H9 (cell line): ENCODE data around the gene IGFBP7. TPM values are rescaled to one million over a fixed set of nuclear protein-coding genes. Genes with fewer than 3 reads are reported as not detected.

Experiments used
- DNase-seq: peaks from one replicate; pipeline ENCODE4 v3.0.0-alpha.2; 2017
- H2AFZ ChIP-seq: one replicate; pipeline ENCODE4 v1.6.1; 2013; ENCODE audit warnings: mild to moderate bottlenecking, low read length, control low read depth, moderate library complexity
- H2AK5ac ChIP-seq: 2 replicates; pipeline ENCODE4 v1.6.1; 2013; ENCODE audit warnings: low read length, control low read depth, mixed read lengths; ENCODE audit not compliant: insufficient read length
- H2BK120ac ChIP-seq: one replicate; pipeline ENCODE4 v1.6.1; 2013; ENCODE audit warnings: low read depth, mild to moderate bottlenecking, low read length, control low read depth, inconsistent platforms; ENCODE audit not compliant: poor library complexity, severe bottlenecking
- H2BK12ac ChIP-seq: 2 replicates; pipeline ENCODE4 v1.6.1; 2013; ENCODE audit warnings: low read length, control low read depth, mixed read lengths, low read depth; ENCODE audit not compliant: insufficient read length
- H2BK15ac ChIP-seq: 2 replicates; pipeline ENCODE4 v1.6.1; 2013; ENCODE audit warnings: low read depth, low read length, control low read depth
- H2BK20ac ChIP-seq: one replicate; pipeline ENCODE4 v1.6.1; 2013; ENCODE audit warnings: low read depth, mild to moderate bottlenecking, low read length, control low read depth, inconsistent platforms; ENCODE audit not compliant: poor library complexity, severe bottlenecking
- H2BK5ac ChIP-seq: 2 replicates; pipeline ENCODE4 v1.6.1; 2013; ENCODE audit warnings: low read length, control low read depth, mixed read lengths; ENCODE audit not compliant: insufficient read length
- H3K14ac ChIP-seq: 2 replicates; pipeline ENCODE4 v1.6.1; 2013; ENCODE audit warnings: low read length, control low read depth; ENCODE audit not compliant: insufficient read depth
- H3K18ac ChIP-seq: 2 replicates; pipeline ENCODE4 v1.6.1; 2013; ENCODE audit warnings: low read depth, mild to moderate bottlenecking, mixed read lengths, low read length, control low read depth; ENCODE audit not compliant: insufficient read length
- H3K23ac ChIP-seq: 2 replicates; pipeline ENCODE4 v1.6.1; 2013; ENCODE audit warnings: low read length, control low read depth, mixed read lengths, low read depth; ENCODE audit not compliant: insufficient read length
- H3K23me2 ChIP-seq: 2 replicates; pipeline ENCODE4 v1.6.1; 2013; ENCODE audit warnings: low read depth, mild to moderate bottlenecking, mixed read lengths, low read length, control low read depth; ENCODE audit not compliant: insufficient read length, poor library complexity, severe bottlenecking
- H3K27ac ChIP-seq: 2 replicates; pipeline ENCODE4 v1.5.1; 2013; ENCODE audit warnings: low read length, control low read depth, mixed read lengths, low read depth; ENCODE audit not compliant: insufficient read length
- H3K27me3 ChIP-seq: 2 replicates; pipeline ENCODE4 v1.6.1; 2013; ENCODE audit warnings: low read length, control low read depth, inconsistent platforms; ENCODE audit not compliant: insufficient read depth
- H3K4ac ChIP-seq: 2 replicates; pipeline ENCODE4 v1.6.1; 2013; ENCODE audit warnings: low read depth, mild to moderate bottlenecking, control low read depth, inconsistent platforms, low read length, moderate library complexity
- H3K4me1 ChIP-seq: 2 replicates; pipeline ENCODE4 v1.6.1; 2013; ENCODE audit warnings: low read length, control low read depth, inconsistent platforms; ENCODE audit not compliant: insufficient read depth
- H3K4me2 ChIP-seq: 2 replicates; pipeline ENCODE4 v1.6.1; 2013; ENCODE audit warnings: low read length, control low read depth, mixed read lengths; ENCODE audit not compliant: insufficient read length, insufficient read depth
- H3K56ac ChIP-seq: 2 replicates; pipeline ENCODE4 v1.6.1; 2013; ENCODE audit warnings: low read depth, mild to moderate bottlenecking, mixed read lengths, low read length, control low read depth; ENCODE audit not compliant: insufficient read length
- H3K79me1 ChIP-seq: 2 replicates; pipeline ENCODE4 v1.6.1; 2013; ENCODE audit warnings: low read depth, mild to moderate bottlenecking, moderate library complexity, low read length, control low read depth, inconsistent platforms; ENCODE audit not compliant: insufficient read depth, poor library complexity, severe bottlenecking
- H3K79me2 ChIP-seq: 2 replicates; pipeline ENCODE4 v1.6.1; 2013; ENCODE audit warnings: low read length, control low read depth, inconsistent platforms; ENCODE audit not compliant: insufficient read depth
- H3K9ac ChIP-seq: 2 replicates; pipeline ENCODE4 v1.6.1; 2013; ENCODE audit warnings: low read length, control low read depth, mixed read lengths; ENCODE audit not compliant: insufficient read length; ENCODE audit errors: extremely low read depth
- H3K9me3 ChIP-seq: one replicate; pipeline ENCODE4 v1.6.1; 2013; ENCODE audit warnings: low read depth, low read length, inconsistent platforms; ENCODE audit not compliant: control insufficient read depth
- H3T11ph ChIP-seq: one replicate; pipeline ENCODE4 v1.6.1; 2013; ENCODE audit warnings: mild to moderate bottlenecking, low read length, control low read depth, inconsistent platforms
- H4K20me1 ChIP-seq: one replicate; pipeline ENCODE4 v1.6.1; 2013; ENCODE audit not compliant: control insufficient read depth, insufficient read length, insufficient read depth
- H4K5ac ChIP-seq: 2 replicates; pipeline ENCODE4 v1.6.1; 2013; ENCODE audit warnings: low read depth, mild to moderate bottlenecking, mixed read lengths, low read length, control low read depth; ENCODE audit not compliant: insufficient read length
- H4K8ac ChIP-seq: replicated peaks from 2 replicates; pipeline ENCODE4 v1.6.1; 2013; ENCODE audit warnings: low read length, control low read depth, mixed read lengths, low read depth; ENCODE audit not compliant: insufficient read length
- H4K91ac ChIP-seq: 2 replicates; pipeline ENCODE4 v1.6.1; 2013; ENCODE audit warnings: low read depth, mild to moderate bottlenecking, moderate library complexity, mixed read lengths, low read length, control low read depth; ENCODE audit not compliant: insufficient read length
- H3K27ac Mint-ChIP-seq, 3 experiments: 2 replicates in 2 of 3; 3 replicates in 1 of 3; pipeline ENCODE4 v1.8.0; 2020 to 2021; ENCODE audit warnings: mixed read lengths in 3 of 3, mild to moderate bottlenecking in 1 of 3, moderate library complexity in 1 of 3
- H3K27me3 Mint-ChIP-seq: 2 replicates; pipeline ENCODE4 v1.8.0; 2021; ENCODE audit warnings: low read depth, mild to moderate bottlenecking, moderate library complexity, mixed read lengths
- H3K36me3 Mint-ChIP-seq, 3 experiments: 2 replicates in 2 of 3; 3 replicates in 1 of 3; pipeline ENCODE4 v1.8.0; 2020 to 2021; ENCODE audit warnings: low read depth in 3 of 3, mixed read lengths in 3 of 3; ENCODE audit not compliant: insufficient read depth in 1 of 3
- H3K4me1 Mint-ChIP-seq, 2 experiments: 2 replicates each; pipeline ENCODE4 v1.8.0; 2020; ENCODE audit warnings: mixed read lengths in 2 of 2
- H3K4me3 Mint-ChIP-seq, 2 experiments: 2 replicates in 1 of 2; 3 replicates in 1 of 2; pipeline ENCODE4 v1.8.0; 2020 to 2021; ENCODE audit warnings: mild to moderate bottlenecking in 2 of 2, mixed read lengths in 2 of 2, moderate library complexity in 1 of 2
- H3K9me3 Mint-ChIP-seq, 2 experiments: 2 replicates in 1 of 2; 3 replicates in 1 of 2; pipeline ENCODE4 v1.8.0; 2020; ENCODE audit warnings: mild to moderate bottlenecking in 2 of 2, mixed read lengths in 2 of 2, moderate library complexity in 1 of 2
- CTCF ChIP-seq: fragments of 200-600 bp; sonication (generic); conservative IDR thresholded peaks from 3 replicates; pipeline ENCODE4 v1.8.0; 2021; ENCODE audit warnings: antibody characterized with exemption, mild to moderate bottlenecking
- WGBS: extraction: QIAGEN DNeasy Blood & Tissue Kit; methylation state at CpG from one replicate; pipeline ENCODE4 v1.1.7; 2013; ENCODE audit warnings: missing lambda C conversion rate, low lambda C conversion rate, mixed read lengths; ENCODE audit not compliant: insufficient read length; ENCODE audit errors: extremely low coverage; 5-methylcytosine and 5-hydroxymethylcytosine counted together
- total RNA-seq: library from RNA; stranded (reverse); gene quantifications from 2 replicates; pipeline ENCODE4 v1.2.1, GENCODE V29; 2021

IGFBP7 gene
- total RNA-seq, 1 experiment from 2014 or later = 0.37 TPM

GRCh38 chr4:56986952-56987351 is 123.2 kb downstream of the IGFBP7 start:
- no peaks in the 10 kb centered on the region for H4K20me1 ChIP-seq

More at GRCh38 chr4:56986952-56987351, 123.2 kb downstream of the IGFBP7 start:
- Histone ChIP-seq H3T11ph (no peak overlapping the region), H3K27me3 (no peaks in the 10 kb centered on the region), H2AK5ac (no peak overlapping the region), H3K4ac (no peak overlapping the region), H3K23me2 (no peaks in the 10 kb centered on the region), H3K27ac (no peak overlapping the region), H4K8ac (no peak overlapping the region), H3K14ac (no peak overlapping the region), H3K79me1 (peaks cover 2% of the 10 kb centered on the region), H3K9me3 (no peaks in the 10 kb centered on the region), H2BK20ac (no peak overlapping the region), H2BK120ac (no peak overlapping the region), H3K4me2 (no peak overlapping the region), H3K79me2 (peaks cover 8% of the 10 kb centered on the region; the same call in 1 of the 2 replicates), H2BK15ac (no peak overlapping the region), H3K9ac (no peak overlapping the region), H3K18ac (no peak overlapping the region), H3K56ac (no peak overlapping the region), H2BK5ac (no peak overlapping the region), H4K5ac (no peak overlapping the region), H3K4me1 (no peaks in the 10 kb centered on the region), H3K23ac (no peak overlapping the region), H2AFZ (no peak overlapping the region), H2BK12ac (no peak overlapping the region), H4K91ac (no peak overlapping the region)
- Mint-ChIP-seq H3K4me1 (peaks cover 0 to 2% of the 10 kb centered on the region in 2 experiments; a peak in 1 of 4 replicates), H3K36me3 (peaks cover 23 to 51% (median 38%) of the 10 kb centered on the region in 3 experiments; a peak in 6 of 7 replicates), H3K9me3 (no peaks in the 10 kb centered on the region), H3K4me3 (no peak overlapping the region), H3K27me3 (no peaks in the 10 kb centered on the region), H3K27ac (no peak overlapping the region)
- DNase-seq = no peak
- no CpG with 5 or more reads among the region's 3 CpGs for WGBS
- no peak for TF ChIP-seq CTCF
